DOHH2 (cell line): Measurements from ENCODE around the gene NDNF.

Source experiments
- H3F3A ChIP-seq: fragments of 200-600 bp; sonication (generic), shearing (Covaris generic); 2 replicates; pipeline ENCODE4 v1.6.0; 2016; ENCODE audit warnings: antibody characterized with exemption, mild to moderate bottlenecking; ENCODE audit not compliant: control insufficient read depth, insufficient read depth
- H3K27ac ChIP-seq: fragments of 200-600 bp; sonication (generic); 2 replicates; pipeline ENCODE4 v1.5.1; 2014; ENCODE audit warnings: low read depth, mild to moderate bottlenecking, low read length, moderate library complexity
- H3K27me3 ChIP-seq: fragments of 200-600 bp; sonication (generic); 2 replicates; pipeline ENCODE4 v1.6.1; 2014; ENCODE audit warnings: mild to moderate bottlenecking, low read length, mixed read lengths; ENCODE audit not compliant: control insufficient read depth
- H3K36me3 ChIP-seq: fragments of 200-600 bp; sonication (generic); 2 replicates; pipeline ENCODE4 v1.6.1; 2014; ENCODE audit warnings: mild to moderate bottlenecking, low read length, moderate library complexity, mixed read lengths; ENCODE audit not compliant: control insufficient read depth
- H3K4me1 ChIP-seq: fragments of 200-600 bp; sonication (generic); 2 replicates; pipeline ENCODE4 v1.6.1; 2014; ENCODE audit warnings: mild to moderate bottlenecking, low read length, mixed read lengths; ENCODE audit not compliant: control insufficient read depth
- H3K4me2 ChIP-seq: fragments of 200-600 bp; sonication (generic); 2 replicates; pipeline ENCODE4 v1.6.0; 2014; ENCODE audit warnings: mild to moderate bottlenecking, low read length, moderate library complexity
- H3K4me3 ChIP-seq: fragments of 200-600 bp; sonication (generic); 2 replicates; pipeline ENCODE4 v1.5.1; 2014; ENCODE audit warnings: mild to moderate bottlenecking, low read length, mixed read lengths
- H3K79me2 ChIP-seq: fragments of 200-600 bp; sonication (generic); 2 replicates; pipeline ENCODE4 v1.6.1; 2014; ENCODE audit warnings: mild to moderate bottlenecking, low read length, mixed read lengths; ENCODE audit not compliant: control insufficient read depth
- H3K9me2 ChIP-seq: fragments of 200-600 bp; sonication (generic); replicated peaks from 2 replicates; pipeline ENCODE4 v1.6.1; 2014; ENCODE audit warnings: mild to moderate bottlenecking, low read length, mixed read lengths; ENCODE audit not compliant: control insufficient read depth
- H3K9me3 ChIP-seq: fragments of 200-600 bp; sonication (generic); 2 replicates; pipeline ENCODE4 v1.6.1; 2014; ENCODE audit warnings: antibody characterized with exemption, low read length, mixed read lengths; ENCODE audit not compliant: control insufficient read depth, insufficient read depth
- H4K20me1 ChIP-seq: fragments of 200-600 bp; sonication (generic); 2 replicates; pipeline ENCODE4 v1.6.0; 2014; ENCODE audit warnings: low read depth, mild to moderate bottlenecking, antibody characterized with exemption, low read length, moderate library complexity; ENCODE audit not compliant: control insufficient read depth, insufficient read depth
- EZH2phosphoT487 ChIP-seq: fragments of 200-600 bp; sonication (generic); IDR thresholded peaks from 2 replicates; pipeline ENCODE4 v1.6.1; 2017; ENCODE audit warnings: borderline replicate concordance, mild to moderate bottlenecking, antibody characterized with exemption, low read length, moderate library complexity, mixed read lengths
- TF ChIP-seq, protein P1 (sequence below): fragments of 200-600 bp; sonication (generic); IDR thresholded peaks from one replicate; pipeline ENCODE4 v1.5.1; 2014; ENCODE audit warnings: antibody characterized with exemption, mild to moderate bottlenecking, low read depth, low read length; ENCODE audit not compliant: poor library complexity, severe bottlenecking

The NDNF gene

DNA sequence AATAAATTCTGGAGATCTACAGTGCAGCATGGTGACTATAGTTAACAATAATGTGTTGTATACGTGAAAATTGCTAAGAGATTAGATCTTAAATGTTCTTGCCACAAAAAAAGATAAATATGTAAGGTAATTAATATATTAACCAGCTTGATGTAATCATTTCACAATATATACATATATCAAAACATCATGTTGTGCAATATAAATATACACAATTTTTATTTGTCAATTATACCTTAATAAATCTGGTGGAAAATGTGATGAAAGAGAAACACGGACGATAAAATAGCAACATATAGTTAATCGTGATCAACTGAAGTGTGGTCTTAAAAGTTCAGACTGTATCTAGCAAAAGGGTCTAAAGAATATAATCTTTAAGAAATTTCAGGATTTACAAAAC lies 16.5 kb upstream of the NDNF start:
- H3K79me2 ChIP-seq = no peaks in the 10 kb centered on the region

DNA sequence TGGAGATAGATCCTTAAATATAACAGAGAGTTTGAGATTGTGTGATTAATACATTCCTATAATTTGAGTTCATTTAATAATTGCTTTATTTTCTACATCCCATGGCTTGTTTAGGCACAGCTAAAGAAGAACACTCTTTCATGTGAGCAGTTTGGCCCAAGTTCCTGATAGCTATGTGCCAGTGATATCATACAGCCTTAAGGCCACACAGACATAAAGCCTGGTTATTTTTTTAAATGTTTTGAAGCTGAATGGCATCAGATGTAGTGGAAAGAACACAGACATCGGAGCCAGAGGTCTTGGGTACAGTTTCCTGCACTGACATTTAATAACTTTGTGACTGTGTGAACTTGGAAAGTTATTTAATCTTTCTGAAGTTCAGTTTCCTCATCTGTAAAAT lies 7.0 kb upstream of the NDNF start:
- H3K79me2 ChIP-seq = no peaks in the 10 kb centered on the region
- no peak overlapping the region for H3K27ac ChIP-seq
- no peaks in the 10 kb centered on the region for H3K36me3 ChIP-seq
- H3K4me2 ChIP-seq = no peak overlapping the region
- no peaks in the 10 kb centered on the region for H3K9me3 ChIP-seq
- no peaks in the 10 kb centered on the region for H3F3A ChIP-seq
- no peaks in the 10 kb centered on the region for H3K9me2 ChIP-seq
- no peaks in the 10 kb centered on the region for H3K4me1 ChIP-seq
- H3K4me3 ChIP-seq = no peak overlapping the region
- no peaks in the 10 kb centered on the region for H4K20me1 ChIP-seq
- H3K27me3 ChIP-seq = no peaks in the 10 kb centered on the region
- TF ChIP-seq, protein P1, sequence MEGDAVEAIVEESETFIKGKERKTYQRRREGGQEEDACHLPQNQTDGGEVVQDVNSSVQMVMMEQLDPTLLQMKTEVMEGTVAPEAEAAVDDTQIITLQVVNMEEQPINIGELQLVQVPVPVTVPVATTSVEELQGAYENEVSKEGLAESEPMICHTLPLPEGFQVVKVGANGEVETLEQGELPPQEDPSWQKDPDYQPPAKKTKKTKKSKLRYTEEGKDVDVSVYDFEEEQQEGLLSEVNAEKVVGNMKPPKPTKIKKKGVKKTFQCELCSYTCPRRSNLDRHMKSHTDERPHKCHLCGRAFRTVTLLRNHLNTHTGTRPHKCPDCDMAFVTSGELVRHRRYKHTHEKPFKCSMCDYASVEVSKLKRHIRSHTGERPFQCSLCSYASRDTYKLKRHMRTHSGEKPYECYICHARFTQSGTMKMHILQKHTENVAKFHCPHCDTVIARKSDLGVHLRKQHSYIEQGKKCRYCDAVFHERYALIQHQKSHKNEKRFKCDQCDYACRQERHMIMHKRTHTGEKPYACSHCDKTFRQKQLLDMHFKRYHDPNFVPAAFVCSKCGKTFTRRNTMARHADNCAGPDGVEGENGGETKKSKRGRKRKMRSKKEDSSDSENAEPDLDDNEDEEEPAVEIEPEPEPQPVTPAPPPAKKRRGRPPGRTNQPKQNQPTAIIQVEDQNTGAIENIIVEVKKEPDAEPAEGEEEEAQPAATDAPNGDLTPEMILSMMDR = no peak
- no peak for TF ChIP-seq EZH2phosphoT487

More for the DNA sequence above, 16.5 kb upstream of the NDNF start:
- Histone ChIP-seq H3K4me1 (no peaks in the 10 kb centered on the region), H3K36me3 (no peaks in the 10 kb centered on the region), H3K4me3 (no peak overlapping the region), H3F3A (no peaks in the 10 kb centered on the region), H3K27ac (no peak overlapping the region), H3K9me3 (no peaks in the 10 kb centered on the region), H3K4me2 (no peak overlapping the region), H4K20me1 (no peaks in the 10 kb centered on the region), H3K9me2 (no peaks in the 10 kb centered on the region), H3K27me3 (no peaks in the 10 kb centered on the region)
- TF ChIP-seq, protein P1 = no peak
- no peak for TF ChIP-seq EZH2phosphoT487

DNA sequence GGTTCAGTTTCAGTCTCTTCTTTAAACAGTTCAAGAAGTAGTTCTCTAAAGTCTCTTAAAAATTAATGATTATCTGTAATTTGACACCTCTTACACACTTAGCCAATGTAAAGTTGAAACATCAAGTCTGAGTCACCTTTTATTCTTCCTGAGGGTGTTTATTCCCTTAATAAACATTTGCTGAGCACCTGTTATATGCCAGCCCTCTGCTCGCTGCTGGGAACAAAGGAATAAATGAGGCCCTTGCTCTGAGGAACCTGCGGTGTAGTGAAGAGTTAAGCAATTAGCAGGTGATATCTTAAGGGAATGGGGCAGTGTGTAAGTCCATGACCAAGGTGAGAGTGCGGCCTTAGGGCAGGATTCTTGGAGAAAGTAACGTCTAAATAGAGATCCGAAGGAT lies 5.2 kb upstream of the NDNF start:
- H3K4me2 ChIP-seq = no peak overlapping the region
- H3K27ac ChIP-seq = no peak overlapping the region
- no peaks in the 10 kb centered on the region for H3K9me3 ChIP-seq
- no peaks in the 10 kb centered on the region for H3F3A ChIP-seq
- no peak for TF ChIP-seq EZH2phosphoT487
- TF ChIP-seq, protein P1 = no peak
- no peaks in the 10 kb centered on the region for H3K79me2 ChIP-seq
- H3K27me3 ChIP-seq = no peaks in the 10 kb centered on the region
- no peaks in the 10 kb centered on the region for H3K4me1 ChIP-seq
- no peaks in the 10 kb centered on the region for H4K20me1 ChIP-seq
- H3K36me3 ChIP-seq = no peaks in the 10 kb centered on the region
- H3K4me3 ChIP-seq = no peak overlapping the region
- no peaks in the 10 kb centered on the region for H3K9me2 ChIP-seq

DNA sequence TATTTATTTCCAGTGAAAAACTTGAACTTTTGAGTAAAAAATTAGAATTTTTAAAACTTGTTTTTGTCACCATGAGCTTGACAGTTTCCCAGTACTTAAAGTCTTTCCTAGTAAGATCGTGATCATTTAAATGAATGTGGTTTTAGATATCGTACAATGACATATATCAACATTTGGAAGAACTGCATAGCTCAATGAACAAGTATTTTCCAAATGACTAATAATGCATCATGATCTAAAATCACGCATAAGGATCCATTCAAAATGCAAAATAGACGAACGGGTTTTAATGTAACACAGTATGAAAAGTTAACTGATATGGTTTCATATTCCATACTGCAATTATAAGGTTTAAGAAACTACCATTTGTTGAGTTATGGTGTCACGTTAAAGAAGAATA lies 4.1 kb upstream of the NDNF start:
- Histone ChIP-seq H3K4me2 (no peak overlapping the region), H3K9me3 (no peaks in the 10 kb centered on the region), H4K20me1 (no peaks in the 10 kb centered on the region), H3K4me3 (no peak overlapping the region), H3K27me3 (no peaks in the 10 kb centered on the region), H3K36me3 (no peaks in the 10 kb centered on the region), H3K4me1 (no peaks in the 10 kb centered on the region), H3K9me2 (no peaks in the 10 kb centered on the region), H3F3A (no peaks in the 10 kb centered on the region), H3K79me2 (no peaks in the 10 kb centered on the region), H3K27ac (no peak overlapping the region)
- TF ChIP-seq EZH2phosphoT487 = no peak
